Motor neuron (in vitro differentiated cells): ENCODE results near the gene PPL. TPM values are rescaled to one million over a fixed set of nuclear protein-coding genes. Genes with fewer than 3 reads are reported as not detected.

Experiments used
- ATAC-seq, 8 experiments: fragments of 200-7000 bp; cut with Tn5 transposase; replicated peaks in 6 of 8; 2 replicates each; pipeline ENCODE4 v1.8.0; 2021; ENCODE audit warnings: mild to moderate bottlenecking in 8 of 8, moderate library complexity in 8 of 8
- H3K27ac ChIP-seq, 2 donors: fragments of 250-450 bp; sonication (Bioruptor Pico); 2 replicates each; pipeline ENCODE4 v1.9.0; 2021; ENCODE audit warnings: antibody characterized with exemption in 2 of 2, mild to moderate bottlenecking in 2 of 2, moderate library complexity in 1 of 2
- H3K4me1 ChIP-seq, 2 donors: fragments of 250-450 bp; sonication (Bioruptor Pico); replicated peaks in 1 of 2; 2 replicates each; pipeline ENCODE4 v1.6.1; 2021; ENCODE audit warnings: antibody characterized with exemption in 2 of 2, mild to moderate bottlenecking in 2 of 2, moderate library complexity in 1 of 2
- H3K4me3 ChIP-seq, 5 donors: fragments of 250-450 bp; sonication (Bioruptor Pico); 2 replicates each; pipeline ENCODE4 v1.9.0; 2021; ENCODE audit warnings: antibody characterized with exemption in 5 of 5, mild to moderate bottlenecking in 5 of 5, moderate library complexity in 4 of 5
- WGBS, 10 experiments: fragments of 450-650 bp; shearing (Covaris generic); methylation state at CpG; one replicate each; pipeline ENCODE4 v1.0.0; 2022; 5-methylcytosine and 5-hydroxymethylcytosine counted together
- in situ Hi-C, 9 experiments: fragments of 400-800 bp; cut with MboI; loops; one replicate each; pipeline ENCODE4 v1.15.0; 2021; ENCODE audit warnings: low sequenced_read_pairs in 9 of 9, low pct_unique_long_range_greater_than_20kb in 2 of 9; ENCODE audit not compliant: unreplicated experiment in 9 of 9
- total RNA-seq, 8 experiments: library from RNA; unstranded; fragments of 300-600 nt; gene quantifications; 2 replicates each; pipeline versions ENCODE4 v1.2.3 to v1.2.4, GENCODE V29; 2022

PPL gene
- total RNA-seq, 8 experiments from 2014 or later = 0.92 to 357 (median 3.6) TPM

DNA sequence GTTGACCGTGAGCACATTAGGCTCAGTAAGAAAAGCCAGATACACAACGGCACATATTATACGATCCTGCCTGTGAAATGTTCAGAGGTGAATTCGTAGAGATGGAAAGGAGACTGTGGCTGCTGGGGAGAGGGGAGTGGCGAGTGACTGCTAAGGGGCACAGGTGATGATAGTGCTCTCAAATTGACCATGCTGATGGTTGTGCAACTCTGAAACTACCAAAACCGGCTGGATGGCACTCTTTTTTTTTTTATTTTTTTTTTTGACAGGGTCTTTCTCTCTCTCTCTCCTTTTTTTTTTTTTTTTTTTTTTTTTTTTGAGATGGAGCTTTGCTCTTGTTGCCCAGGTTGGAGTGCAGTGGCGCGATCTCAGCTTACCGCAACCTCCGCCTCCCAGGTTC lies 13.0 kb upstream of the PPL start:
- peaks cover 0 to 6% of the 10 kb centered on the region in 2 donors for H3K4me1 ChIP-seq
- in situ Hi-C loops = loop anchor here in 1 of 9 experiments (25.0 kb wide), 1 partner anchor 238 kb away; no protein-coding TSS in a partner anchor
- WGBS, 10 experiments = 58 to 77% (median 71%) methylated on average over 3 to 10 of the region's 10 CpGs; no CpG with 5 or more reads in 1 of the 10 experiments
- H3K27ac ChIP-seq = no peak overlapping the region
- ATAC-seq = no peak
- H3K4me3 ChIP-seq = no peak overlapping the region

DNA sequence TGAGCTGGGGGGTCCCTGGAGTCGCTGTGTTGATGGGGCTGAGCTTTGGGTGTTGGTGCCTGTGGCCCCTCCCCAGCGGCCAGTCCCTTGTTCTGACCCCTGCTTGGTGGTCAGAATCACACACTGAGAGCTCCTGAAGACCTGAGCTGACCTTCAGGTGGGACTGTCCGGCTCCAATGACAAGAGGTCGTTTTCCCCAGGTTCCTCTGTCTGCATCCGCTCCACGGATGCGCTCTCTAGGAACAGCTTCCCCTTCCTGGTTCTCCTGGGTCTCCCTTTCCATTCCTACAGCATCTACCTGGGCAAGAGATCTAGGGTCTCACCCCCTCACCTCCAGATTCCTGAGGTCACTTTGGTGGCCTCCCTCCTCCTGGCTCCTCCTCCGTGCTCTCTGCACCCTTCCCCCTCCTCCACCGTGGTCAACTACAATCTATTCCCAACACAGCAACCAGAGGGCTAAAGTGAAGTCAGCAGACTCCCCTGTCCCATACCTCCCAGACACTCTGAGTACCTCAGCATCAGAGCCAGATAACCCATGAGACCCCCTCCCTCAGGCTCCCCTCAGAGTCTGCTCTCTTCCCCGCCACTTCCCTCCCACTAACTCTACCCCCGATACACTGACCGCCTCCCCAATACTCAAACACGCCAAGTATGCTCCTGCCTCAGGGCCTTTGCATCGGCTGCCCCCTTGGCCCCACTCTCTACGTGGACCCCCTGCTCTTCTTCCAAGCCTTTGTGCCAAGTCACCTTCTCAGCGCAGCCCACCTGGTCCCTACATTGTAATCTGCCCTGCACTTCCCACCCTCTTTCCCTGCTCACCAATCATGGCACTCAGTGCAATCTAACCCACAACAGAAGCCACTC lies 12.2 kb upstream of the PPL start:
- H3K4me1 ChIP-seq = peaks cover 3 to 13% of the 10 kb centered on the region in 2 donors
- no peak overlapping the region for H3K27ac ChIP-seq
- H3K4me3 ChIP-seq = no peak overlapping the region
- ATAC-seq = no peak
- 60 to 100% (median 75%) methylated on average over 1 to 6 of the region's 16 CpGs; no CpG with 5 or more reads in 4 of the 10 experiments for WGBS, 10 experiments
- in situ Hi-C loops = no loop called here

DNA sequence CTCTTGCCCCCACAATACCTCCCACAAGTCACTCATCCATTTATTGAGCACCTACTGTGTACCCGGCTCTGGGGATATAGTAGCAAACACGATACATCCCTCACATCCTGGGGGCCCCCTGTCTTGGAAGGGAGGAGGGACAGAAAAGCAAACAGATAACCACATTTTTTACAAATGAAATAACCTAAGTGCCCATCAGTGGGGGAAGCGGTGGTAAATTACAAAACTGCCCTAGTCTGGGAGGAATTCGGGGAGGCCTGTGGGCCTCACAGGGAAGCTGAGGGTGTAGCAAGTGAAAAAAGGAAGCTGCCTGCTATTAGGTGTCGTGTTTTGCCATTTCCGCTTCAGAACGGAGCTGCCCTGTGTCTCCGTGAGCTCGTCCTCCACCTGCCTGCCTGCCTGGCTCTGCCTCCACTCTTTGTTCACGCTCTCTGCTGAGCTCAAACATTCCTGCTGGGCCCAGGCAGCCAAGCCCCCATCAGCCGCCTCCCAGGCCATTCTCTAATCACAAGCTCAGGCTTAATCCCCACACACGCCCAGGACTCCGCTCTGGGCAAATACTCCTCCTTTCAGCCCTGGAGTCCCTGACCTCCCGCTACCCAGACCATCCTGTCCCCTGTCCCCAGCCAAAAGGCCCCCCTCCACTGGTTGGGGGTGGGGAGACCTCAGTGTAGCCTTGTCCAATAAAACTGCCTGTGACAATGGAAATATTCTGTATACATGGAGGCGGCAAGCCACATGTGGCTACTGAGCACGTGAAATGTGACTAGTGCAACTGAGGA lies 11.0 kb upstream of the PPL start:
- WGBS, 10 experiments = 20 to 90% (median 60%) methylated on average over 1 to 9 of the region's 16 CpGs; no CpG with 5 or more reads in 3 of the 10 experiments

DNA sequence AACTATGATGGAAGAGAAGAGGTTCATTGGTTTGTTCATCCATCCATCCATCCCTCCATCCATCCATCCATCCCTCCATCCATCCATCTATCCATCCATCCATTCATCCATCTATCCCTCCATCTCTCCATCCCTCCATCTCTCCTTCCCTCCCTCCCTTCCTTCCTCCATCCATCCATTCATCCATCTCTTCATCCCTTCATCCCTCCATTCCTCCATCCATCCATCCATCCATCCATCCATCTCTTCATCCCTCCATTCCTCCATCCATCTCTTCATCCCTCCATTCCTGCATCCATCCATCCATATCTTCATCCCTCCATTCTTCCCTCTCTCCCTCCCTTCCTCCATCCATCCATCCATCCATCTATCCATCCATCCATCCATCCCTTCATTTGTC lies 10.0 kb upstream of the PPL start:
- no peak for ATAC-seq
- Histone ChIP-seq H3K4me3 (no peak overlapping the region), H3K27ac (no peak overlapping the region), H3K4me1 (peaks cover 18 to 27% of the 10 kb centered on the region in 2 donors)
- in situ Hi-C loops = no loop called here

More for the DNA sequence above, 11.0 kb upstream of the PPL start:
- in situ Hi-C loops = no loop called here
- Histone ChIP-seq H3K4me1 (peaks cover 13 to 25% of the 10 kb centered on the region in 2 donors), H3K27ac (no peak overlapping the region), H3K4me3 (no peak overlapping the region)
- peak in 3 of 8 experiments; percentile 1 to 6 (median 2) for ATAC-seq

DNA sequence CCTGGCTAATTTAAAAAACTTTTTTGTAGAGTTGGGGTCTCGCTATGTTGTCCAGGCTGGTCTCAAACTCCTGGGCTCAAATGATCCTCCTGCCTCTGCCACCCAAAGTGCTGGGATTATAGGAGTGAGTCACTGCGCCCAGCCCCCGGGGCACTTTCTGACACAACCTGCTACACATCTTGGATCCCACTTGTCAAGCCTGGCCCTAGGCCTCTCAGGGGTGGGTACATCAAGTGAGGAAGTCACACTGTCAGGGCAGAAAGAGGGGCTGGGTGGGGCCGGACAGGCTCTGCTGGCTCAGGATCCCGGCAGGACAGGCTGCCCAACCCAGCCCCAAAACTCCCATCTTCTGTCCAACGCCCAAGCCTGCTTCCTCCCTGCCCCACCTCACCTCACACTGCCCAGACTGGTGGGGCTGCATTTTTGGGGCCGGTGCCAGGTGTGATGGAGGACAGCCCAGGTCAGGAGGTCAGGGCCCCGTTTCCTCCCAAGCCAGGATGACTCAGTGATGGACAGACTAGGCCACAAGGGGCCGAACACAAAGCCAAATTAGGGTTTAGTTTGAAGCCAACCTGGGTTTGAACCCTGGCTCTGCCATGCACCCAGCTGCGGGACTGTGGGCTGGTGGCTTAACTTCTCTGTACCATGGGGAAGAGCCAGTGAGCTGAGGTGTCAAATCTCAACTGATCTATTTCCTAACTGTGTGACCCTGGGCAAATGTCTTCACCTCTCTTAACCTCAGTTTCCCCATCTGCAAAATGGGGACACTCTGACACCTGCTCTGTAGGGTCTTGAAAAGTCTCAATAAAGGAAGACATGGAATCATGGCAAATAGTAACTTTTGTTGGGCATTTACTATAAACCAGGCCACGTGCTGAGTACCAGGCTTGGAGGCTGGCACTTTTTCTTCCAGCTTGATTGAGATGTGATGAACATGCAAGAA lies 8.9 kb upstream of the PPL start:
- WGBS, 10 experiments = 0 to 95% (median 81%) methylated on average over 1 to 6 of the region's 11 CpGs; no CpG with 5 or more reads in 4 of the 10 experiments
- Histone ChIP-seq H3K27ac (no peak overlapping the region), H3K4me1 (peaks cover 18 to 27% of the 10 kb centered on the region in 2 donors), H3K4me3 (no peak overlapping the region)
- peak in 3 of 8 experiments; percentile 4 to 9 (median 5) for ATAC-seq
- in situ Hi-C loops = no loop called here

DNA sequence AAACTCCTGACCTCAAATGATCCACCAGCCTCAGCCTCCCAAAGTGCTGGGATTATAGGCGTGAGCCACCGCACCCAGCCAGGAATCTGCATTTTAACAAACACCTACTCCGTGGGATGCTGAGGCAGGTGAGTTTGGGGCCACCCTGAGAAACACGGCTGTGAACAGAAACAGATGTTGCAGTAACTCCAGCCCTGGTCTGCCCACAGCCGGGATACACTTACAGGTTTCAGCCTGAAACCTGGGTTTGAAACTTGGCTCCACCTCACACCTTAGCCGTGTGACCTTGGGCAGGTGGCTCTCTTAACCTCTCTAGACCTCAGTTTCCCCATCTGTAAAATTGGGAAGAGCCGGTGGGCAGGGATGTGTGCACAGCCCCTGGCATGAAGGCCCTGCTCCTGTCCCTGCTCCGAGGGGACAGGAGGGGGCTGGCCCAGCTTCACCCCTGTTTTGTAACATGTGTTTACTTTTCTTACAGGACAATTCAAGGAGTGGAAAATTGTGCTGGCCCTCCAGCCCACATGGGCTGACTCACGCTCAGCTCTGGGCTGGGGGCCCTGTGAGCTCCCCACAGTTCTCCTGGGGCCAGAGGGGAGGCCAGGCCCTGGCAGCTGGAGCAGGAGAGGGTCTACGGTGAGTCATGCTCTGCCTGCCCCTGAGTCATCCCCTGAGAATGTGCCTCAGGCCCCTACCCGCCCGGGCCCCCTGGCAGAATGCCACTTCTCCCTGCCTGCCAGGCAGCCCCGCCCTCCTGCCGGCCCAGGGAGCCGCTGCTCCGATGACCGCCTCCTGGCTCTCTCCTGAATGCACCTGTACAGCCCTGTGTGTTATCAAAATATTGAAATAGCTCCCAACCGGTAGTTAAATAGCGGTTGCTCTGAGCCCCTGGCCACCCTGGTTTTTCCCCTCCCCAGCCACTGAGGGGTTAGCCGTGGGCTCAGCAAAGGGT lies 7.7 kb upstream of the PPL start:
- Histone ChIP-seq H3K4me1 (peaks cover 18 to 27% of the 10 kb centered on the region in 2 donors), H3K27ac (peak overlapping the region in 1 of 2 donors; percentile 10), H3K4me3 (no peak overlapping the region)
- 0 to 78% (median 53%) methylated on average over 1 to 7 of the region's 20 CpGs; no CpG with 5 or more reads in 4 of the 10 experiments for WGBS, 10 experiments
- in situ Hi-C loops = no loop called here
- peak; percentile 52 to 86 (median 81) for ATAC-seq

DNA sequence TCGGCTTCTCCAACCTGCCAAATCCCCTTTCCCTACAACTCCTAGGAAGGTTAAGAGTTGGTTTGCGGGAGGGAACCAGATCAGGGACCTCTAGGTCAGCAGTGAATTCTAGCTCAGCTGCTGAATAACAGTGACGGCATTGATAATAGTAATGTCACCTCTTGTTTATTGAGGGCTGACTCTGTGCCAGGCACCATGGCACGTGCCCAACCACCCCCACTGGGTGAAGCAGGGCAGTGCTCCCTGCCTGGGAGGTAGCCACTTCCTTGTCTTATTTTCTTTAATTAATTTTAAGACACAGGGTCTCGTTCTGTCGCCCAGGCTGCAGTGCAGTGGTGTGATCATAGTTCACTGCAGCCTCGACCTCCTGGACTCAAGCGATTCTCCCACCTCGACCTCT lies 5.5 kb upstream of the PPL start:
- Histone ChIP-seq H3K27ac (no peak overlapping the region), H3K4me3 (no peak overlapping the region), H3K4me1 (peaks cover 18 to 22% of the 10 kb centered on the region in 2 donors)
- 60 to 100% (median 76%) methylated on average over 1 to 7 of the region's 9 CpGs; no CpG with 5 or more reads in 4 of the 10 experiments for WGBS, 10 experiments
- no peak for ATAC-seq
- in situ Hi-C loops = no loop called here

DNA sequence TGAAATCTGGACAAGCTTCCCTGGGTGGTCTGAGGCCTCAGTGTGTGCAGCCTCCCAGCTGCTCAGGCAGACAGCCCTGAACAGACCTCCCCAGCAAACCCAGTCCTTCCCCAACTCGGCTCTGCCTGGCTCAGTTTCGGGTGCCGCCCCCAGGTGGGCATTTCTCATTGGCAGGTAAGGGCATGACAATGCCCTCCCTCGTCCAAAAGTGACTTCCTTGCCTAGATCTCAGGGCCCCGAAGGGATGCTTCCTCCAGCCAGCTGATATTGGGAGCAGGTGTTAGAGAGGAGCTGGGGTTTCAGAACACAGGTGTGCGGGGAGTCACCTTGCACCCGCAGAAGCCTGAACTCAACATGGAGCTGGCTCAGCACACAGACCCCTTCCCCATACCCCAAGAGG lies 3.8 kb upstream of the PPL start:
- no peak for ATAC-seq
- Histone ChIP-seq H3K4me1 (peaks cover 18 to 27% of the 10 kb centered on the region in 2 donors), H3K27ac (no peak overlapping the region), H3K4me3 (no peak overlapping the region)
- in situ Hi-C loops = no loop called here
- 25 to 85% (median 78%) methylated on average over 2 to 4 of the region's 7 CpGs; no CpG with 5 or more reads in 7 of the 10 experiments for WGBS, 10 experiments

DNA sequence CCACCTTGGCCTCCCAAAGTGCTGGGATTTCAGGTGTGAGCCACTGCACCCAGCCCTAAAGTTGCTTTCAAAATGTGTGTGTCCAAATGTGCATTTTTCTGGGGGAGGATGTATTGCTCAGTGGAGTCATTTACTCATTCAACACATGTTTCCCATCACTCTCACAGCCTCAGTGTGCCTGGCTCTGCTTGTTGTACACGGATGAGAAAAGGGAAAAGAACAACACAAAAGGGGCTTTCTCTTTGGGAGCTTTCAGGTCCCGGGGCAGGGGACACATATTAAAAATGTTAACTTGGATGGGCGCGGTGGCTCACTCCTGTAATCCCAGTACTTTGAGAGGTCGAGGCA lies 1.7 kb upstream of the PPL start:
- no peak overlapping the region for H3K4me3 ChIP-seq
- in situ Hi-C loops = no loop called here
- no peak for ATAC-seq
- 0 to 92% (median 68%) methylated on average over 1 to 5 of the region's 5 CpGs; no CpG with 5 or more reads in 2 of the 10 experiments for WGBS, 10 experiments
- H3K4me1 ChIP-seq = peaks cover 12 to 14% of the 10 kb centered on the region in 2 donors
- H3K27ac ChIP-seq = no peak overlapping the region

DNA sequence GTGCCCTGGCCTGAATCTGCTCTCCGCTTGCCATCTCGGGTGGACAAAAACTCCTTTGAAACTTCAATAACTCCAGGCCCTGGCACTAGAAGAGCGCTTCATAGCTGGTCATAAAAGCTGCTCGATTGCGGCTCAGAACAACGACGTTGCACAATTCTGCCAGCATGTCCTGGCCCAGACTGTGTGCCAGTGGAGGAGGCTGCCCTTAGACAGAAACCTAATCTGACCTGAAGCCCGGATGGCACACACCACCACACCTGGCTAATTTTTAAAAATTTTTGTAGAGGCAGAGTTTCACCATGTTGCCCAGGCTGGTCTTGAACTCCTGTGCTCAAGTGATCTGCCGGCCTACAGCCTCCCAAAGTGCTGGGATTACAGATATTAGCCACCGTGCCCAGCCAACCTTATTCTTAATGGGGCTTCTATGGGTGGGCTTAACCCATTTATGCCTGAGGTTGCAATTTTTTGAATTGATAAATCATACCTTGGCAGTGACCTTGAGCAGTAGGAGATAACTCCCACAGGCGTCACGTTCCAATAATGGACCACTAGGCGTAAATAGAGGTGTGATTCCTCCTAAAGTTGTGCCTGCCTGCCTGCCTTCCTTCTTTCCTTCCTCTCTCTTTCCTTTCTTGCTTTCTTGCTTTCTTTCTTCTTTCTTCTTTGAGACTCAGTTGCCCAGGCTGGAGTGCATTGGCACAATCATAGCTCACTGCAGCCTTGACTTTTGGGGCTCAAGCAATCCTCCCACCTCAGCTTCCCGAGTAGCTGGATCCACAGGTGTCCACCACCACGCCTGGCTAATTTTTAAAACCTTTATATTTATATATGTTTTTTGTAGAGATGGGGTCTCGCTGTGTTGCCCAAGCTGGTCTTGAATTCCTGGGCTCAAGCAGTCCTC lies 1.1 kb upstream of the PPL start:
- no peak overlapping the region for H3K27ac ChIP-seq
- in situ Hi-C loops = no loop called here
- ATAC-seq = no peak
- 18 to 90% (median 86%) methylated on average over 2 to 14 of the region's 16 CpGs for WGBS, 10 experiments
- no peak overlapping the region for H3K4me3 ChIP-seq
- H3K4me1 ChIP-seq = peaks cover 6 to 8% of the 10 kb centered on the region in 2 donors
